Naive thymus-derived CD4-positive, alpha-beta T cell (primary cell): ENCODE results near the gene ARFGEF2. TPM values are rescaled to one million over a fixed set of nuclear protein-coding genes. Genes with fewer than 3 reads are reported as not detected.

ENCODE experiments used
- ATAC-seq: fragments of 150-1000 bp; cut with Tn5 transposase; 2 replicates; pipeline ENCODE4 v1.10.0; 2021; ENCODE audit warnings: mild to moderate bottlenecking, moderate library complexity
- CTCF ChIA-PET: fragments of 350-600 bp; sonication (Branson Sonifier 250); formaldehyde crosslinking; loops from one replicate; lab custom pipeline; 2021; ENCODE audit warnings: antibody characterized with exemption; lab: Charles Lee
- POLR2A ChIA-PET: fragments of 350-600 bp; sonication (Branson Sonifier 250); formaldehyde crosslinking; loops from one replicate; lab custom pipeline; 2021; ENCODE audit warnings: antibody characterized with exemption, inconsistent platforms; lab: Charles Lee
- DNase-seq, 9 donors: peaks; one replicate each; pipeline versions ENCODE4 v3.0.0 to v3.0.0-alpha.2; 2020 to 2022; ENCODE audit warnings: mixed read lengths in 1 of 9
- H3K27ac ChIP-seq: one replicate; pipeline ENCODE4 v1.7.0; 2013; ENCODE audit warnings: mild to moderate bottlenecking, low read depth, low read length, moderate library complexity
- H3K27me3 ChIP-seq, 2 donors: one replicate each; pipeline ENCODE4 v1.7.0; 2013; ENCODE audit warnings: low read length in 2 of 2, mild to moderate bottlenecking in 2 of 2, moderate library complexity in 2 of 2; ENCODE audit not compliant: control insufficient read depth in 2 of 2, insufficient read depth in 2 of 2
- H3K36me3 ChIP-seq, 3 experiments: 1 replicate in 2 of 3; 2 replicates in 1 of 3; pipeline ENCODE4 v1.7.0; 2013; ENCODE audit warnings: low read length in 3 of 3, mild to moderate bottlenecking in 3 of 3, moderate library complexity in 1 of 3; ENCODE audit not compliant: insufficient read depth in 3 of 3, control insufficient read depth in 2 of 3
- H3K4me1 ChIP-seq, 2 donors: one replicate each; pipeline ENCODE4 v1.7.0; 2013; ENCODE audit warnings: low read length in 2 of 2, mild to moderate bottlenecking in 2 of 2, moderate library complexity in 1 of 2; ENCODE audit not compliant: control insufficient read depth in 2 of 2, insufficient read depth in 2 of 2
- H3K4me3 ChIP-seq: 2 replicates; pipeline ENCODE4 v1.7.0; 2013; ENCODE audit warnings: mild to moderate bottlenecking, low read length
- H3K9me3 ChIP-seq, 3 experiments: 1 replicate in 2 of 3; 2 replicates in 1 of 3; pipeline ENCODE4 v1.7.0; 2013; ENCODE audit warnings: low read length in 3 of 3; ENCODE audit not compliant: control insufficient read depth in 2 of 3
- H3K27ac Mint-ChIP-seq, 9 donors: one replicate each; pipeline ENCODE4 v1.8.0; 2020 to 2022; ENCODE audit warnings: mixed read lengths in 9 of 9, mild to moderate bottlenecking in 8 of 9, moderate library complexity in 5 of 9, inconsistent platforms in 2 of 9
- H3K27me3 Mint-ChIP-seq, 5 donors: one replicate each; pipeline ENCODE4 v1.8.0; 2021 to 2022; ENCODE audit warnings: mixed read lengths in 5 of 5, mild to moderate bottlenecking in 1 of 5
- H3K36me3 Mint-ChIP-seq, 5 donors: one replicate each; pipeline ENCODE4 v1.8.0; 2020 to 2022; ENCODE audit warnings: mixed read lengths in 5 of 5, mild to moderate bottlenecking in 3 of 5, inconsistent platforms in 1 of 5
- H3K4me1 Mint-ChIP-seq, 7 donors: one replicate each; pipeline ENCODE4 v1.8.0; 2020 to 2022; ENCODE audit warnings: mixed read lengths in 7 of 7, mild to moderate bottlenecking in 3 of 7, inconsistent platforms in 1 of 7
- H3K4me3 Mint-ChIP-seq, 10 donors: one replicate each; pipeline ENCODE4 v1.8.0; 2020 to 2022; ENCODE audit warnings: mild to moderate bottlenecking in 10 of 10, mixed read lengths in 10 of 10, moderate library complexity in 6 of 10, inconsistent platforms in 2 of 10
- H3K9me3 Mint-ChIP-seq, 11 donors: one replicate each; pipeline ENCODE4 v1.8.0; 2020 to 2022; ENCODE audit warnings: mixed read lengths in 11 of 11, mild to moderate bottlenecking in 4 of 11, inconsistent platforms in 1 of 11, moderate library complexity in 1 of 11
- intact Hi-C, 2 donors: fragments of 100-400 bp; cut with micrococcal nuclease; formaldehyde crosslinking; loops; one replicate each; pipeline ENCODE4 v1.15.1; 2023
- polyA plus RNA-seq, 2 donors: library from polyadenylated mRNA; unstranded; fragments of 300-500 nt; fragmentation: Illumina TruSeq; gene quantifications; one replicate each; pipeline ENCODE4 v1.2.3, GENCODE V29; 2021
- total RNA-seq, 6 experiments: library from RNA in 5 of 6; stranded (reverse) in 5 of 6; gene quantifications; 1 replicate in 5 of 6; 2 replicates in 1 of 6; pipeline ENCODE4 v1.2.3 and lab custom pipeline; 2021 to 2026

The ARFGEF2 gene
- total and polyA plus RNA-seq, 7 experiments from 2014 or later: 10.1 to 33.5 (median 29.9) TPM

- no peaks in the 10 kb centered on the region for H3K27me3 ChIP-seq
- ChIA-PET POLR2A (no interaction called here), CTCF (interaction anchor here (0.6 kb wide), 1 partner anchor 267 kb away, joined by 3 read pairs; no protein-coding TSS in a partner anchor)
- no peak overlapping the region for H3K4me3 Mint-ChIP-seq
- DNase-seq: no peak
- H3K27me3 Mint-ChIP-seq: no peaks in the 10 kb centered on the region
- no peak overlapping the region for H3K27ac Mint-ChIP-seq
- H3K4me1 ChIP-seq: no peaks in the 10 kb centered on the region
- no peak overlapping the region for H3K4me3 ChIP-seq
- H3K27ac ChIP-seq: no peak overlapping the region
- H3K9me3 ChIP-seq: no peaks in the 10 kb centered on the region
- intact Hi-C loops: no loop called here
- H3K9me3 Mint-ChIP-seq: no peaks in the 10 kb centered on the region
- H3K36me3 Mint-ChIP-seq: peaks cover 18 to 71% (median 44%) of the 10 kb centered on the region in 5 donors
- no peak for ATAC-seq
- no peaks in the 10 kb centered on the region for H3K4me1 Mint-ChIP-seq
- peaks cover 39 to 93% (median 41%) of the 10 kb centered on the region in 3 experiments for H3K36me3 ChIP-seq
Observed at GRCh38 chr20:48990467-48990866, 69.0 kb downstream of the ARFGEF2 start.

GRCh38 chr20:48995589-48995988 is 74.1 kb downstream of the ARFGEF2 start:
- Mint-ChIP-seq H3K9me3 (no peaks in the 10 kb centered on the region), H3K27me3 (no peaks in the 10 kb centered on the region), H3K4me1 (no peaks in the 10 kb centered on the region), H3K36me3 (peaks cover 18 to 64% (median 46%) of the 10 kb centered on the region in 5 donors), H3K4me3 (no peak overlapping the region), H3K27ac (no peak overlapping the region)
- H3K4me3 ChIP-seq: no peak overlapping the region
- intact Hi-C loops: no loop called here
- ChIA-PET POLR2A (no interaction called here), CTCF (no interaction called here)
- no peaks in the 10 kb centered on the region for H3K27me3 ChIP-seq
- no peaks in the 10 kb centered on the region for H3K4me1 ChIP-seq
- no peaks in the 10 kb centered on the region for H3K9me3 ChIP-seq
- peaks cover 30 to 93% (median 47%) of the 10 kb centered on the region in 3 experiments for H3K36me3 ChIP-seq
- DNase-seq (no peak), ATAC-seq (no peak)
- H3K27ac ChIP-seq: no peak overlapping the region

GRCh38 chr20:48999890-49000870 is 78.7 kb downstream of the ARFGEF2 start:
- no peaks in the 10 kb centered on the region for H3K27me3 ChIP-seq
- POLR2A ChIA-PET: no interaction called here
- intact Hi-C loops: no loop called here
- DNase-seq: no peak
- CTCF ChIA-PET: interaction anchor here (1.3 kb wide), 1 partner anchor 343 kb away, joined by 4 read pairs; no protein-coding TSS in a partner anchor
- Mint-ChIP-seq H3K27me3 (no peaks in the 10 kb centered on the region), H3K4me3 (no peak overlapping the region), H3K4me1 (no peaks in the 10 kb centered on the region), H3K9me3 (no peaks in the 10 kb centered on the region), H3K36me3 (peaks cover 5 to 46% (median 29%) of the 10 kb centered on the region in 5 donors), H3K27ac (peak overlapping the region in 2 of 9 donors; percentile 9 to 56)
- ATAC-seq: no peak
- H3K27ac ChIP-seq: no peak overlapping the region
- no peaks in the 10 kb centered on the region for H3K4me1 ChIP-seq
- no peaks in the 10 kb centered on the region for H3K9me3 ChIP-seq
- peaks cover 12 to 65% (median 18%) of the 10 kb centered on the region in 3 experiments for H3K36me3 ChIP-seq
- H3K4me3 ChIP-seq: no peak overlapping the region

- H3K27ac Mint-ChIP-seq: no peak overlapping the region
- DNase-seq: no peak
- POLR2A ChIA-PET: no interaction called here
- H3K9me3 ChIP-seq: no peaks in the 10 kb centered on the region
- CTCF ChIA-PET: no interaction called here
- H3K9me3 Mint-ChIP-seq: no peaks in the 10 kb centered on the region
- no peak overlapping the region for H3K4me3 ChIP-seq
- intact Hi-C loops: no loop called here
- no peaks in the 10 kb centered on the region for H3K27me3 Mint-ChIP-seq
- no peaks in the 10 kb centered on the region for H3K4me1 ChIP-seq
- peaks cover 10 to 63% (median 15%) of the 10 kb centered on the region in 3 experiments for H3K36me3 ChIP-seq
- peaks cover 5 to 47% (median 31%) of the 10 kb centered on the region in 5 donors for H3K36me3 Mint-ChIP-seq
- no peak overlapping the region for H3K27ac ChIP-seq
- ATAC-seq: no peak
- H3K4me1 Mint-ChIP-seq: no peaks in the 10 kb centered on the region
- no peak overlapping the region for H3K4me3 Mint-ChIP-seq
- no peaks in the 10 kb centered on the region for H3K27me3 ChIP-seq
Observed at GRCh38 chr20:49001741-49002140, 80.2 kb downstream of the ARFGEF2 start.

- Histone ChIP-seq H3K36me3 (peaks cover 0 to 49% (median 14%) of the 10 kb centered on the region in 3 experiments), H3K9me3 (no peaks in the 10 kb centered on the region), H3K4me3 (no peak overlapping the region), H3K27me3 (no peaks in the 10 kb centered on the region), H3K27ac (no peak overlapping the region), H3K4me1 (no peaks in the 10 kb centered on the region)
- Mint-ChIP-seq H3K9me3 (no peaks in the 10 kb centered on the region), H3K27me3 (no peaks in the 10 kb centered on the region), H3K4me3 (no peak overlapping the region), H3K4me1 (no peaks in the 10 kb centered on the region), H3K36me3 (peaks cover 5 to 42% (median 31%) of the 10 kb centered on the region in 5 donors), H3K27ac (peak overlapping the region in 3 of 9 donors; percentile 28 to 70 (median 42))
- CTCF ChIA-PET: no interaction called here
- DNase-seq (no peak), ATAC-seq (no peak)
- intact Hi-C loops: no loop called here
- POLR2A ChIA-PET: no interaction called here
Observed at GRCh38 chr20:49006446-49006980, 85.0 kb downstream of the ARFGEF2 start.

- no peaks in the 10 kb centered on the region for H3K9me3 ChIP-seq
- no peaks in the 10 kb centered on the region for H3K4me1 ChIP-seq
- peaks cover 13 to 76% (median 20%) of the 10 kb centered on the region in 3 experiments for H3K36me3 ChIP-seq
- H3K27ac Mint-ChIP-seq: no peak overlapping the region
- POLR2A ChIA-PET: no interaction called here
- DNase-seq (no peak), ATAC-seq (no peak)
- no peaks in the 10 kb centered on the region for H3K27me3 ChIP-seq
- H3K4me1 Mint-ChIP-seq: no peaks in the 10 kb centered on the region
- H3K36me3 Mint-ChIP-seq: peaks cover 14 to 63% (median 43%) of the 10 kb centered on the region in 5 donors
- no peaks in the 10 kb centered on the region for H3K9me3 Mint-ChIP-seq
- H3K27ac ChIP-seq: no peak overlapping the region
- no peak overlapping the region for H3K4me3 Mint-ChIP-seq
- CTCF ChIA-PET: no interaction called here
- H3K27me3 Mint-ChIP-seq: no peaks in the 10 kb centered on the region
- intact Hi-C loops: no loop called here
- H3K4me3 ChIP-seq: no peak overlapping the region
Observed at GRCh38 chr20:49009899-49010631, 88.6 kb downstream of the ARFGEF2 start.
